Cardiac muscle cell (in vitro differentiated cells and primary cell): Measurements from ENCODE around the gene TNIK. TPM values are rescaled to one million over a fixed set of nuclear protein-coding genes. Genes with fewer than 3 reads are reported as not detected.
A peak's percentile ranks its signal among the peaks of the same experiment; 100 is the strongest.

ENCODE experiments used
- DNase-seq, 2 donors: peaks; one replicate each; pipeline versions ENCODE4 v3.0.0 to v3.0.0-alpha.2; 2010 to 2017; ENCODE audit warnings: low read depth in 1 of 2, low spot score in 1 of 2
- H3K27ac ChIP-seq: fragments of 200-600 bp; sonication (generic); 2 replicates; pipeline ENCODE4 v1.5.1; 2016
- H3K27me3 ChIP-seq: fragments of 200-600 bp; sonication (generic); 2 replicates; pipeline ENCODE4 v1.6.0; 2016; ENCODE audit warnings: control low read depth
- H3K36me3 ChIP-seq: fragments of 200-600 bp; sonication (generic); 2 replicates; pipeline ENCODE4 v1.5.1; 2016; ENCODE audit warnings: control low read depth
- H3K4me1 ChIP-seq: fragments of 200-600 bp; sonication (generic); 2 replicates; pipeline ENCODE4 v1.8.1; 2017; ENCODE audit warnings: low read depth, mild to moderate bottlenecking, mixed run types
- H3K4me3 ChIP-seq: fragments of 200-600 bp; sonication (generic); 2 replicates; pipeline ENCODE4 v1.5.1; 2016; ENCODE audit warnings: mild to moderate bottlenecking
- H3K9me3 ChIP-seq: fragments of 200-600 bp; sonication (generic); 2 replicates; pipeline ENCODE4 v1.5.1; 2017; ENCODE audit warnings: low read depth, mild to moderate bottlenecking, control low read depth
- CTCF ChIP-seq: IDR thresholded peaks from 2 replicates; pipeline ENCODE4 v1.5.1; 2012; ENCODE audit warnings: low read depth, mild to moderate bottlenecking, low read length
- polyA plus RNA-seq: library from polyadenylated mRNA; unstranded; fragments of >200 nt; fragmentation: Nextera tagmentation; extraction: Ambion mirVana; gene quantifications from 2 replicates; pipeline ENCODE4 v1.2.1, GENCODE V29; 2016
- total RNA-seq: library from RNA; depleted of rRNA; stranded (reverse); fragments of >200 nt; gene quantifications from 2 replicates; pipeline ENCODE4 v1.2.3, GENCODE V29; 2016

Gene TNIK
- total and polyA plus RNA-seq, 2 experiments from 2014 or later, result 32.8 to 55.1 TPM

GRCh38 chr3:171156401-171157010, 303.7 kb downstream of the TNIK start:
- no peak for TF ChIP-seq CTCF
- H3K27ac ChIP-seq, result no peak overlapping the region
- no peaks in the 10 kb centered on the region for H3K4me1 ChIP-seq
- peak in 1 of 2 donors; percentile 21 for DNase-seq
- no peak overlapping the region for H3K4me3 ChIP-seq
- no peaks in the 10 kb centered on the region for H3K9me3 ChIP-seq
- H3K36me3 ChIP-seq, result peaks cover 18% of the 10 kb centered on the region
- no peaks in the 10 kb centered on the region for H3K27me3 ChIP-seq

GRCh38 chr3:171155122-171155700, 305.0 kb downstream of the TNIK start:
- Histone ChIP-seq H3K4me3 (no peak overlapping the region), H3K9me3 (no peaks in the 10 kb centered on the region), H3K36me3 (peaks cover 15% of the 10 kb centered on the region), H3K27me3 (no peaks in the 10 kb centered on the region), H3K4me1 (no peaks in the 10 kb centered on the region), H3K27ac (no peak overlapping the region)
- TF ChIP-seq CTCF, result no peak
- no peak for DNase-seq

- H3K27me3 ChIP-seq, result no peaks in the 10 kb centered on the region
- H3K36me3 ChIP-seq, result peaks cover 7% of the 10 kb centered on the region
- no peak for DNase-seq
- no peak overlapping the region for H3K4me3 ChIP-seq
- no peaks in the 10 kb centered on the region for H3K9me3 ChIP-seq
- peaks cover 11% of the 10 kb centered on the region for H3K4me1 ChIP-seq
- TF ChIP-seq CTCF, result no peak
- no peak overlapping the region for H3K27ac ChIP-seq
Observed at GRCh38 chr3:171150945-171151344, 309.3 kb downstream of the TNIK start.

GRCh38 chr3:171149526-171150116, 310.6 kb downstream of the TNIK start:
- H3K36me3 ChIP-seq, result peaks cover 2% of the 10 kb centered on the region
- H3K9me3 ChIP-seq, result no peaks in the 10 kb centered on the region
- no peak overlapping the region for H3K27ac ChIP-seq
- H3K27me3 ChIP-seq, result no peaks in the 10 kb centered on the region
- H3K4me1 ChIP-seq, result peaks cover 11% of the 10 kb centered on the region
- no peak for TF ChIP-seq CTCF
- H3K4me3 ChIP-seq, result no peak overlapping the region
- DNase-seq, result no peak

GRCh38 chr3:171145798-171146197, 314.4 kb downstream of the TNIK start:
- no peak overlapping the region for H3K4me3 ChIP-seq
- peaks cover 11% of the 10 kb centered on the region for H3K4me1 ChIP-seq
- no peaks in the 10 kb centered on the region for H3K27me3 ChIP-seq
- H3K36me3 ChIP-seq, result peaks cover 6% of the 10 kb centered on the region
- TF ChIP-seq CTCF, result no peak
- no peak for DNase-seq
- H3K27ac ChIP-seq, result no peak overlapping the region
- H3K9me3 ChIP-seq, result no peaks in the 10 kb centered on the region
